ENCODE measurements around the gene CDK11B. TPM values are rescaled to one million over a fixed set of nuclear protein-coding genes. Genes with fewer than 3 reads are reported as not detected.
"Not testable (repeated sequence)": the region's sequence is repeated elsewhere in the genome, so short reads cannot be mapped to it uniquely, and the experiment has no call there.

The CDK11B gene
- 38.3 TPM for polyA plus RNA-seq (2013, experiment 1 of 2; ENCODE audit: insufficient read length)
- polyA plus RNA-seq (2013, experiment 2 of 2; ENCODE audit: insufficient read length): 30.0 TPM

DNA sequence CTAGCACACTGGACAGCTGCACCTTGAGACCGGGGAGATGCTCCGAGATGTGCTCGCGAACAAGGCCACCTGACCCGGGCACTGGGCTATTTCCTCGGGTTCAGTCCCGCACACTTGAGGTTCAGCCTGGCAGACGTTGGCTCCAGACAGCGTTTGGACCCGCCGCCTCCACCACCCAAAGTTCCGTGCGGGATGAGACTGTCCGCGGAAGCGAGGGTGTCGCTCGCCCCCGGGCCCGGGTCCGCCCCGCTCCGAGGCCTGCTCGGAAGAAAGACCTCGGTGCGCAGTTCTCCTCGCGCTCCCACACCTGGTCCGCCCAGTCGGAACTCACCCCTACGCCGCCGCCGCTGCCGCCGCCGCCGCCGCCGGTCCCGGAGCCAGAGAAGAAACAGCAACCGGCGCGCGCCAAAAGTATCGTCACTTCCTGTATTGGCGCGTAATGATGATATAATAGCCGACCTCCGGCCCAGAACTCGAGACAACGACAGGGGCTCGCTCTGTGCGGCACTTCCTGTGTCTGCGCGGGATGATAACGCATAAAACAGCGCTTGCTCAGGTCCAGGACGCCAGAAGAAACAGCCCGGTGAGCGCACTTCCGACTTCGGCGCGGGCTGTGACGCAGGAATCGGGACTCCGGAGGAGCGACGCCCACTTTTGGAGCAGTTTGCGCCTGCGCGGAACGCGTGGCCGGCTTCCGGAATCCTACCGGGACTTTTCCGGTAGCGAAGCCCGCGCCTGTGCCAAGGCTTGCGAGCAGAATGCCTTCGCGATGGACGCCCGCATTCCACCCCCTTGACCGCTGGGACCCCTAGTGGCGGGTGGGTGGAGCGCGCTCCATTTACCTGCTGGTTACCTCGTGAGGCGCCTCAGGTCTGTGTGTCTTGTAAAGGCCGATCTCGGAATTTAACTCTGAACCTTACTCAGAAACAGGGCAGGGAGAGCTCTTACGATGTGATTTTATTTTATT, at the start of gene CDK11B:
Gene CDK11B (minus strand): TSS at position 422 of the 967 bp plus-strand sequence. CDS start 1,519 bp downstream, outside the sequence.
- peak; percentile 94 for DNase-seq

GRCh38 chr1:1707897-1708296, 49.1 kb upstream of the CDK11B start:
- DNase-seq: not testable (repeated sequence)

DNA sequence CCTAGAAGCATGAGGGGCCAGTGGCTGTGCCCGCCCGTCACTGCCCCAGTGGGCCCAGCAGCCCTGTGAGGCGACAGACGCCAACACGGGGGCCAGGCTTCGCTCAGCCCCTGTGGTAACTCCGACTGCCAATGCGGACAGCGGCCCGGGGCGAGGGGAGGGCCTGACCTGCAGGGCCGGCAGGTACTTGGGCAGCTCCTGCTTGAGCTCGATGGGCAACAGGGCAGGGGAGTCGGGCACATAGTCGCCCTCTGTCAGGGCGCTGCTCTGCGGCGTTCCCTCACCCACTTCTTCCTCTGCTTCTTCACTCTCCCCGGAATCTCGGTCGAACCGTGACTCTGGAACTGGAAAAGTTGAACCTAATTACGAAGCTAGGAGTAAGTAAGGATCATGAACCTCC, 48.4 kb upstream of the CDK11B start:
- DNase-seq: not testable (repeated sequence)

DNA sequence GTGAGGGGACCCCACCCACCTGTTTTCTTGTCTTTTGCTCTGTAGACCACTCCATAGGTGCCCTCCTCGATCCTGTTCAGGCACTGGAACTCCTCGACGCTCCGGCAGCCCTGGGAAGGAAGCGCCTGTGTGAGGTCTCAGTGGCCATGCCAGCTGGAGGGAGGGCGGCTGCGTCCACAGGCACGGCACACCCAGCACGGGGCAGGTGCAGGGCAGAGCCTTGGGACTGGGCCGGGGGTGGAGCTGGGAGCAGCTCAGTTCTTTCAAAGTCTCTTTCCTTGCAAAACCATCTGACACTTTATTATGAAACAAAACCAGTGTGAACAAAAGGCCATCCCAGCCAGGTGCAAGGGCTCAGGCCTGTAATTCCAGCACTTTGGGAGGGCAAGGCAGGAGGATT, 46.8 kb upstream of the CDK11B start:
- DNase-seq: not testable (repeated sequence)

DNA sequence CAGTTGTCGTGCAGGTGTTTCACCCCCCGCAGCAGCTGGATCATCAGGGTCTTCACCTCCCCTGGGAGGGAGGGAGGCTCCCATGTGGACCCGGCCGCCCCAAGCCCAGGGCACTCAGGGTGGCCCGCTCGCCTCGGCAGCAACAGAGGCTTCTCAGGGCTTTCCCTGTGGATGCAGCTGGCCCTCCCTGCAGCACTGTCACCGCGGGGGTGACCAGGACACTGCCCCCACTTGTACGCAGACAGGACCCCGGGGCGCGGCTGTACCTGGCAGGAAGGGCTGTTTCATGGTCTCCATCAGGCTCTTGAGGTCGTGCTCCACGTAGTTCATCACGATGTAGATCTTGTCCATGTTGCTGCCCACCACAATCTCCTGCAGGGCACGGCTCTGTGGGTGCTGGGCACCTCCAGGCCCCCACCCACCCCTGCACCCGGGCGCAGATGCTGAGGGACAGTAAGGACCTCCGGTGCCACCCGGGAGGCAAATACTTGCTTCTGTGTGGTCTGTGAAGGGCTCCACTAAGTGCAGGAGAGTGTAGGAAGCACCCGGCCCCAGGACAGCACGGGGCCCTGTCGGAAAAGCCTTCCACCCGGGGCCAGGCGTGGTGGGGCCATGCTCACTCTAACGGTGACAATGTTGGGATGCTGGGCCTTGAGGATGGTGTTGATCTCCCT, 45.6 kb upstream of the CDK11B start:
- DNase-seq: not testable (repeated sequence)

GRCh38 chr1:1703796-1704195, 45.0 kb upstream of the CDK11B start:
- DNase-seq: no peak

DNA sequence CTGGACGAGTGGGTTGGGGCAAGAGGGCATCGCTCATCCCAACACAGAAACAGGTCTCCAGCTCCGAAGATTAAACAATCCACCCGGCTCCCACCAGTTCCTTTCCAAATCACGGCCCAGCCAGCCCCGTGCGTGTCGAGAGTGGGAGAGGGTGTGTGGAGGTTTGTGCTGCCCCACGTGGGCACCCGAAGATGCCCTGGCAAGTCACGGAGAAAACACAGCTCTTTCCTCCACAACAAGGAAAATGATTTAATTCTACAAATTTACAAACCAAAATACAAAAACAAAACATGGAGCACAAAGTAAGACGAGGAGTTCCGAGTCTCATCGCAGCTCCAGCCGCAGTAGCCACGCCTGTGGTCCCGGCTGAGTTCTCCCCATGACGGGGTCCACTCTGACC, 43.7 kb upstream of the CDK11B start:
- not testable (repeated sequence) for DNase-seq

GRCh38 chr1:1700557-1700956, 41.8 kb upstream of the CDK11B start:
- DNase-seq: not testable (repeated sequence)

DNA sequence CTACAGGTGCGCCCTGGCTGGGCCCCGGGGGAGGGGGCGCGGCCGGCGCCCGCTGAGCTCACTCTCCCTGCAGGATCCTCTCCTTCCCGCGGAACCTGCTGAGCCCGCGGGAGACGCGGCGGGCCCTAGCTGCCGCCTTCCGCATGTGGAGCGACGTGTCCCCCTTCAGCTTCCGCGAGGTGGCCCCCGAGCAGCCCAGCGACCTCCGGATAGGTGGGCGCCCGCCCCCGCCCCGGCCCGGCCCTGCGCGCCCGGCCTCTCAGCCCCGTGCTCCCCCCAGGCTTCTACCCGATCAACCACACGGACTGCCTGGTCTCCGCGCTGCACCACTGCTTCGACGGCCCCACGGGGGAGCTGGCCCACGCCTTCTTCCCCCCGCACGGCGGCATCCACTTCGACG, 41.3 kb upstream of the CDK11B start:
- DNase-seq: not testable (repeated sequence)

GRCh38 chr1:1699061-1699460, 40.3 kb upstream of the CDK11B start:
- DNase-seq: not testable (repeated sequence)

DNA sequence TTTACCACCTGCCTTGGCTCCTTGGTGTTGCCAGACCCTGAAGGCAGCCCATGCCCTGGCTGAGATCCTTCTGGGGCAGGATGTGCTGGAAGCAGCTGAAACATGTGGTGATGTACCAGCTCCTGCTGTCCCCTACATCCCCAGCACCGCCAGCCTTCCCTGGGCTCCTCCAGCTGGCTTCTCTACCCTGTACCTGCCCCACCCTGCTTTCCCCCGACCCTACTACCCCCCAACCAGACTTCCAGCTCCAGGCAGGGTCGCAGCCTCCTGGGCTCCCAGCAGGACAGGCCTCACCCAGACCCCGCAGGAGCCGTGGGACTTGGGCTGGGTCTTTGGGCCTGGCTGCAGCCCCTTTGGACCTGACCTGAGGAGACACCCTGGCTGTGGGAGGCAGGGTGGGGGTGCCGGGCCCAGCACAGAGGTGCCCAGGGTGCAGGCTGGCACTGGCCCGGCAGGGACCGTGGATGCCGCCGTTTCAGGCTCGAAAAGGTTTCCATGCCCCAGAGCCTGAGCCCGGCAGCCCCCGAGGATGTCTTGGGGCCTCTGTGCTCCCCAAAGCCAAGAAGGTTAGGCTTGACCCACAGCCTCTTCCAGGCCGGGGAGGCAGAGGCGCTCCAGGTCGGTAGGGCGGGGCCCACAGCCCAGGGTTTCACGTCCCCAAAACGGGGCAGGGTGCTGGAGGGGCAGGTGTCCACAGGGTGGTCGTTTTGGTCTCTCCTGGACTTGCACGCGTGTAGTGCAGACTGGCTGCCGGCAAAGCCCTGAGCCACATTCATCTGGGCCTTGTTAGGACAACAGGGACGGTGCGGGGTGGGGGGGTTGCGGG, 38.8 kb upstream of the CDK11B start:
- not testable (repeated sequence) for DNase-seq

DNA sequence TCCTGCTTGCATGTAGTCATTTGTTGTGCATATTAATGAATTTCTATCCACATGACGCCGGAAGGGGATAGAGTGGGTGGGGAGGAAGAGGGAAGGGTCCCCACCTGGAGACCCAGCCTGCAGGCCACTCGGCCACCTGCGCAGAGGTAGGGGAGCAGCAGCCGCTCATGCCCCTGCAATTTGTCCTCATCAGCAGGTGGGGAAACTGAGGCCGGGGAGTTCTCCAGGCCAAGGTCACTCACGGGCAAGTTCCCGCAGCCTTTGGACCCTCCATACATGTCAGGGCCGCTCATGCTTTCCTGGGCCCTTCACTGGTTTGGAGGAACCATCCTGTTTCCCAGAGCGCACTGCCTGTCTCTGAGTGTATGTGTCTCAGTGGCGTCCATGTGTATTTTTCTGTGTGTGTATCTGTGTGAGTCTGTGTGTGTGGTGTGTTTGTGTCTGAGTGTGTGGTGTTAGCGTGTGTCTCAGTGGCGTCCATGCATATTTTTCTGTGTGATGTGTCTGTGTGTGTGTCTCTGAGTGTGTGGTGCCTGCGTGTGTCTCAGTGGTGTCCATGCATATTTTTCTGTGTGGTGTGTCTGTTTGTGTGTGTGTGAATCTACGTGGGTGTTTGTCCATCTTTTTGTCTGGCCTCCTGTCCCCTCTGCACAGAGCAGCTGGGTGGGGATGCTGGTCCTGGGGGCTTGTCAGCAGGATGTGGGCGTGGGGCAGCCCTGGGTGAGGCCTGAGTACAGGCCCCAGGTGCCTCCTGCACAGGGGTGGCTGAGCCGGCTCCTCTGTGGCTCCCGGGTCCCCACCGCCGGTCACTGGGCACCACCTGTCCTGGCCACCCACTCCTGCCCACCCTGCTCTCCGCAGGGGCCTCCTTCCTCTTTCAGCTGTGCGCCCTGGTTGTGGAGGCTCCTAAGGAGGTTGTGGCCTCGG, 37.9 kb upstream of the CDK11B start:
- DNase-seq: not testable (repeated sequence)

- DNase-seq: peak; percentile 90
These were observed 34.2 kb upstream of the CDK11B start, which contains the start of gene SLC35E2B for GRCh38 chr1:1692714-1693647. SLC35E2B (minus strand) TSS chr1:1692795; CDS start chr1:1676699, 16,096 bp downstream.

DNA sequence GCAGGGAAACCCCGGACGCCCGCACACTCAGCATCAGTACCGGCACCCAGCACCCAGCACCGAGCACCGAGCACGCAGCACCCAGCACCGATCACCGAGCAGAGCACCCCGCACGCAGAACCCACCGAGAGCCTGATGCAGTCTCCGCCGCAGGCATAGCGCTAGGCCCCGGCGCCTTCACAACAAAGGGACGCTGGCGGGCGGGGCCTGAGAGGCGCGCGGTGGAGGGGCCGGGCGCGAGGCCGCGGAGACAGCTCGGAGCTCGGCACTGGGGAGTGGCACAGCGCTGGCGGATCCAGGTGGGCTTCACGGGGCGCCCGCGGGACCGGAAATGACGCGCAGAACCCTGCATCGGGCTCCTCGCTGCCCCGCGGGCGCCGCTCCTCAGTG, 33.5 kb upstream of the CDK11B start:
- peak; percentile 76 for DNase-seq

DNA sequence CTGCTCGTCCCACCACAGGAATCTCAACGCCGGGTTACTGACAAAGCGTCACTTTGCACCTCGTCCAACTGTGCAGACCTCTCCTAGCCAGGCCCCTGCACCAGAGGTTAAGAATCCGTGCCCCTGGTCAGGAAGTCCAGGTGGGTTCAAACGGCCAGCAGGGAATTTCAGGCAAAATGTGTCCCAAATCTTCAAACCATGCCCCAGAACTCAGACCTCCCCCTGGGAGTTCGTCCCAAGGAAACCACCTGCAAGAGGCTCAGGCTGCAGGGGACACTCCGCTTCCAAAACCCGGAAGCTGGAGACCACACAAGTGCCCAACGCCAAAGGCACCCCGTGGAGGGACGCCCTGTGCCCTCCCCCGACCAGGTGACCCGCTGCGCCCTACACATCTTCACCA, 32.6 kb upstream of the CDK11B start:
- DNase-seq: not testable (repeated sequence)

DNA sequence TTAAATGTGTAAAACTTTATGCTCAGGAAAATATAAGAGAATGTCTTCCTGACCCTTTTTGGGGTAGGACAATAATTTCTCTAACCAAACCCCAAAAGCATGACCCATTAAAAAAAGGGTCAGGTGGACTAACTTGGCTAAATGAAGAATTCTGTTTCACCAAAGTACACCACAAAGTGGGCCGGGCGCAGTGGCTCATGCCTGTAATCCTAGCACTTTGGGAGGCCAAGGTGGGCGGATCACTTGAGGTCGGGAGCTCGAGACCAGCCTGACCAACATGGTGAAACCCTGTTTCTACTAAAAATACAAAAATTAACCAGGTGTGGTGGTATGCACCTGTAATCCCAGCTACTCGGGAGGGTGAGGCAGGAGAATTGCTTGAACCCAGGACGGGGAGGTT, 30.7 kb upstream of the CDK11B start:
- not testable (repeated sequence) for DNase-seq

- no peak for DNase-seq
These were observed 29.0 kb upstream of the CDK11B start for GRCh38 chr1:1687846-1688245.

DNA sequence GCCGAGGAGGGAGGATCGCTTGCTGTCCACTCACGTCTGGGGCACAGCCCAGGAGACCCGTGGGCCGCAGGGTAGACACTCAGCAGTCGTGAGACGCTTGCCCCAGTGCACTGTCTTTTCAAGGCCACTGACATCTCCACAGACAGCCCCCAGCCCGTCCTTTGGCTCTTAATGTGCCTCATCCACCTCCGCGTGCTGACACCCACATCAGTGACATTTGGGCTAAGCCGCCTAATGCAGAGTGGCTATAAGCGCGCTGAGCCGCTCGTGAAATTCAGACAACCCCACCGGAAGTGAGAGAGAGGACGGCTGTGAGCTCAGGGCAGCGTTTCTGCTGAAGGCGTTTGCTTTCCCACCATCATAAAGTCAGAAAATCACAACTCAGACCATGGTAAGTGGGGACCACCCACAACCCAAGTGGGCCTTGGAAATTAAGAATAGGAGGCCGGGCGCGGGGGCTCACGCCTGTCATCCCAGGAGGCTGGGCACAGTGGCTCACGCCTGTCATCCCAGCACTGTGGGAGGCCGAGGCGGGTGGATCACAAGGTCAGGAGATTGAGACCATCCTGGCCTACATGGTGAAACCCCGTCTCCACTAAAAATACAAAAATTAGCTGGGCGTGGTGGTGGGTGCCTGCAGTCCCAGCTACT, 25.4 kb upstream of the CDK11B start:
- no peak for DNase-seq
